Left renal pelvis (tissue), 4 donors: Measurements from ENCODE around the gene DGAT2. TPM values are rescaled to one million over a fixed set of nuclear protein-coding genes. Genes with fewer than 3 reads are reported as not detected.
A peak's percentile ranks its signal among the peaks of the same experiment; 100 is the strongest.

Experiments
- DNase-seq, 4 donors: peaks; one replicate each; pipeline ENCODE4 v3.0.0-alpha.2; 2013; ENCODE audit warnings: low read depth in 4 of 4, low spot score in 3 of 4
- polyA plus RNA-seq, 4 donors: library from polyadenylated mRNA; unstranded; fragments of 120-200 nt; gene quantifications; one replicate each; pipeline ENCODE4 v1.2.1, GENCODE V29; 2013; ENCODE audit not compliant: insufficient read length in 4 of 4

DGAT2 gene
- polyA plus RNA-seq, 4 donors: 2.2 to 4.7 (median 3.8) TPM

GRCh38 chr11:75816561-75817239 is 48.1 kb downstream of the DGAT2 start:
- DNase-seq: no peak

- DNase-seq: no peak
Observed at GRCh38 chr11:75820645-75821044, 52.1 kb downstream of the DGAT2 start.

GRCh38 chr11:75821202-75821601 is 52.6 kb downstream of the DGAT2 start:
- no peak for DNase-seq

GRCh38 chr11:75822541-75822940 is 54.0 kb downstream of the DGAT2 start:
- DNase-seq: no peak

- no peak for DNase-seq
Observed at GRCh38 chr11:75823415-75823814, 54.8 kb downstream of the DGAT2 start.

- DNase-seq: no peak
Observed at GRCh38 chr11:75823946-75824345, 55.4 kb downstream of the DGAT2 start.

- DNase-seq: peak in 1 of 4 donors; percentile 37
Observed at GRCh38 chr11:75826461-75827230, 58.1 kb downstream of the DGAT2 start.

GRCh38 chr11:75827562-75827961 is 59.0 kb downstream of the DGAT2 start:
- no peak for DNase-seq

GRCh38 chr11:75831915-75832502 is 63.4 kb downstream of the DGAT2 start:
- no peak for DNase-seq

GRCh38 chr11:75834728-75835127 is 66.2 kb downstream of the DGAT2 start:
- no peak for DNase-seq

GRCh38 chr11:75836417-75836816 is 67.8 kb downstream of the DGAT2 start:
- no peak for DNase-seq

- DNase-seq: no peak
Observed at GRCh38 chr11:75839851-75840250, 71.3 kb downstream of the DGAT2 start.

- DNase-seq: no peak
Observed at GRCh38 chr11:75840522-75840921, 71.9 kb downstream of the DGAT2 start.

- DNase-seq: no peak
Observed at GRCh38 chr11:75841739-75842138, 73.2 kb downstream of the DGAT2 start.

GRCh38 chr11:75845324-75845723 is 76.7 kb downstream of the DGAT2 start:
- no peak for DNase-seq

GRCh38 chr11:75849894-75850293 is 81.3 kb downstream of the DGAT2 start:
- no peak for DNase-seq

- no peak for DNase-seq
Observed at GRCh38 chr11:75850787-75851186, 82.2 kb downstream of the DGAT2 start.

Other genes with a start within 250 kb of the DGAT2 start
- 10 to 100 TPM in 2 of 4 donors, 1 to 10 TPM in 2; 7.5 to 15.4 (median 11.3) TPM for gene GDPD5, start 242.8 kb upstream of the DGAT2 start, polyA plus RNA-seq
- 100 to 1,000 TPM; 319 to 615 (median 354) TPM for gene SERPINH1, start 206.5 kb upstream of the DGAT2 start, polyA plus RNA-seq
- 10 to 100 TPM in 2 of 4 donors, 1 to 10 TPM in 2; 8.3 to 12.5 (median 9.6) TPM for gene MAP6, start 99.7 kb upstream of the DGAT2 start, polyA plus RNA-seq
- 1 to 10 TPM in 2 of 4 donors, under 1 TPM in 2; 0.22 to 1.8 (median 0.76) TPM for gene MOGAT2, start 50.9 kb upstream of the DGAT2 start, polyA plus RNA-seq
- gene UVRAG, start 46.4 kb downstream of the DGAT2 start, polyA plus RNA-seq: 10 to 100 TPM; 17.1 to 21.4 (median 18.3) TPM